GM12878 (cell line): ENCODE data around the gene STPG3. TPM values are rescaled to one million over a fixed set of nuclear protein-coding genes. Genes with fewer than 3 reads are reported as not detected.

Experiments
- ATAC-seq: fragments of 200-7000 bp; cut with Tn5 transposase; 3 replicates; pipeline ENCODE4 v1.9.1; 2020; ENCODE audit warnings: mild to moderate bottlenecking, moderate library complexity
- BruUV-seq: library from RNA; stranded (reverse); fragments of 400-500 nt; replicated peaks from 2 replicates; lab custom pipeline; 2021; lab: Mats Ljungman, UMichigan
- CTCF ChIA-PET: fragments of 300-600 bp; sonication (Branson Sonifier 250); formaldehyde crosslinking; extraction: SDS; loops from one replicate; lab custom pipeline; 2021; ENCODE audit warnings: inconsistent platforms; lab: Yijun Ruan, JAX
- POLR2A ChIA-PET: fragments of 350-600 bp; formaldehyde crosslinking; extraction: SDS; loops from one replicate; lab custom pipeline; 2021; ENCODE audit warnings: inconsistent platforms; lab: Charles Lee
- RAD21 ChIA-PET: fragments of 300-600 bp; sonication (Branson Sonifier 250); formaldehyde crosslinking; loops from one replicate; lab custom pipeline; 2023; ENCODE audit warnings: antibody characterized with exemption; ENCODE audit not compliant: unreplicated experiment; lab: Charles Lee
- SMC1A ChIA-PET: fragments of 300-600 bp; sonication (Branson Sonifier 250); formaldehyde crosslinking; loops from one replicate; lab custom pipeline; 2023; ENCODE audit not compliant: unreplicated experiment, uncharacterized antibody; lab: Charles Lee
- DNase-seq: peaks from one replicate; pipeline ENCODE4 v3.0.0-alpha.2; 2011; ENCODE audit warnings: low read depth, low spot score
- FAIRE-seq: peaks from 3 replicates; lab custom pipeline; 2011; peaks lifted over from hg19 to GRCh38; lab: Jason Lieb, UNC
- H2AFZ ChIP-seq: 2 replicates; pipeline ENCODE4 v1.6.0; 2011; ENCODE audit warnings: low read depth, low read length, control low read depth; ENCODE audit not compliant: control insufficient read depth
- H3K27ac ChIP-seq: 2 replicates; pipeline ENCODE4 v1.5.1; 2011; ENCODE audit warnings: control low read depth; ENCODE audit not compliant: control insufficient read depth, insufficient read depth
- H3K27me3 ChIP-seq, 2 experiments: replicated peaks in 1 of 2; 2 replicates each; pipeline versions ENCODE4 v1.6.0 to v1.6.1; 2011; ENCODE audit warnings: low read length in 1 of 2; ENCODE audit not compliant: control insufficient read depth in 2 of 2, insufficient read depth in 2 of 2
- H3K36me3 ChIP-seq, 2 experiments: 2 replicates each; pipeline ENCODE4 v1.5.1; 2011; ENCODE audit warnings: low read length in 1 of 2; ENCODE audit not compliant: control insufficient read depth in 2 of 2, insufficient read depth in 2 of 2
- H3K4me1 ChIP-seq: 2 replicates; pipeline ENCODE4 v1.6.1; 2011; ENCODE audit warnings: mild to moderate bottlenecking, low read length, moderate library complexity, mixed read lengths; ENCODE audit not compliant: control insufficient read depth, insufficient read depth
- H3K4me2 ChIP-seq: 2 replicates; pipeline ENCODE4 v1.6.0; 2011; ENCODE audit warnings: control low read depth; ENCODE audit not compliant: control insufficient read depth, insufficient read depth
- H3K4me3 ChIP-seq: fragments of 200-600 bp; sonication (generic); 2 replicates; pipeline ENCODE4 v1.5.1; 2016
- H3K79me2 ChIP-seq: 2 replicates; pipeline ENCODE4 v1.6.0; 2011; ENCODE audit warnings: low read length; ENCODE audit not compliant: control insufficient read depth, insufficient read depth
- H3K9ac ChIP-seq: 2 replicates; pipeline ENCODE4 v1.8.0; 2011; ENCODE audit warnings: low read length, control low read depth, mixed read lengths; ENCODE audit not compliant: control insufficient read depth, insufficient read depth
- H3K9me3 ChIP-seq: replicated peaks from 3 replicates; pipeline ENCODE4 v1.5.1; 2011; ENCODE audit warnings: mild to moderate bottlenecking, low read length; ENCODE audit not compliant: control insufficient read depth, insufficient read depth
- H4K20me1 ChIP-seq: 2 replicates; pipeline ENCODE4 v1.6.0; 2011; ENCODE audit not compliant: control insufficient read depth, insufficient read depth
- E2F8 ChIP-seq: fragments of 450-650 bp; IDR thresholded peaks from 2 replicates; pipeline ENCODE4 v1.6.1; 2018; ENCODE audit warnings: mild to moderate bottlenecking, low read depth, moderate library complexity; ENCODE audit not compliant: partially characterized antibody
- EZH2 ChIP-seq: IDR thresholded peaks from 2 replicates; pipeline ENCODE4 v1.6.1; 2012; ENCODE audit warnings: low read depth, mild to moderate bottlenecking, control low read depth, inconsistent platforms, low read length, borderline replicate concordance; ENCODE audit not compliant: control insufficient read depth
- USF1 ChIP-seq: IDR thresholded peaks from 2 replicates; pipeline ENCODE4 v1.6.1; 2011; ENCODE audit warnings: borderline replicate concordance, low read depth, mild to moderate bottlenecking, moderate library complexity, mixed read lengths, low read length; ENCODE audit not compliant: insufficient read depth; ENCODE audit errors: extremely low read length
- ZNF687 ChIP-seq: fragments of 450-650 bp; IDR thresholded peaks from 2 replicates; pipeline ENCODE4 v1.6.1; 2017; ENCODE audit warnings: mild to moderate bottlenecking, moderate library complexity
- WGBS: methylation state at CpG from one replicate; pipeline ENCODE4 v1.1.6; 2016; ENCODE audit warnings: low lambda C conversion rate; ENCODE audit not compliant: insufficient replicate concordance, insufficient coverage; ENCODE audit errors: missing lambda C conversion rate; 5-methylcytosine and 5-hydroxymethylcytosine counted together
- in situ Hi-C: fragments of 300-500 bp; cut with MboI; formaldehyde crosslinking; loops from 9 replicates; pipeline ENCODE4 v1.14.3; 2018; ENCODE audit warnings: mixed read lengths
- intact Hi-C: fragments of 100-400 bp; cut with micrococcal nuclease; formaldehyde crosslinking; loops from one replicate; pipeline ENCODE4 v1.14.2; 2022; ENCODE audit not compliant: unreplicated experiment
- polyA plus RNA-seq, 11 experiments: library from polyadenylated mRNA; depleted of rRNA in 4 of 11; unstranded in 6 of 11; stranded (reverse) in 5 of 11; fragments of >200 nt; fragmentation: Nextera tagmentation in 4 of 11; fragmentation: Illumina TruSeq in 1 of 11; extraction: Ambion mirVana in 4 of 11; extraction: Trizol in 1 of 11; gene quantifications; 1 replicate in 1 of 11; 2 replicates in 10 of 11; pipeline versions ENCODE4 v1.2.1 to v1.2.3, GENCODE V29; 2011 to 2016; ENCODE audit warnings: inconsistent platforms in 2 of 11, missing spikeins in 2 of 11, low read depth in 1 of 11
- total RNA-seq, 4 experiments: library from RNA; depleted of rRNA in 3 of 4; stranded (reverse); fragments of >200 nt in 3 of 4; fragmentation: Illumina TruSeq in 1 of 4; extraction: Trizol in 1 of 4; gene quantifications; 2 replicates each; pipeline versions ENCODE4 v1.2.1 to v1.2.3, GENCODE V29; 2013 to 2021

The STPG3 gene
- total and polyA plus RNA-seq, 10 of the 15 experiments (the other 5 are each of a cell fraction or from before 2014, with no cell fraction given) = not detected

GRCh38 chr9:137275203-137275587 lies 24.1 kb downstream of the STPG3 start (continued):
- TF ChIP-seq ZNF687 (no peak), EZH2 (no peak)

- H3K27ac ChIP-seq = no peak overlapping the region; the same call in 1 of the 2 replicates
- no TSS peak for BruUV-seq
- no peak overlapping the region for H3K4me3 ChIP-seq
- ATAC-seq (no peak), FAIRE-seq (no peak), DNase-seq (no peak)
- WGBS = 68% methylated on average over 24 of the region's 24 CpGs
- peaks cover 19% of the 10 kb centered on the region for H3K79me2 ChIP-seq
- ChIA-PET POLR2A (interaction anchor here (2.5 kb wide), 1 partner anchor 35 kb away, joined by 14 read pairs; the partner anchor contains the start of gene TUBB4B), CTCF (interaction anchor here (0.9 to 1.4 kb wide), 5 partner anchors 20 to 246 kb away, joined by 3 to 5 read pairs (median 3); partner anchors contain the start of genes EXD3 and NOXA1), SMC1A (interaction anchor here (1.0 kb wide), 1 partner anchor 11 kb away, joined by 3 read pairs; no protein-coding TSS in a partner anchor), RAD21 (interaction anchor here (1.4 kb wide), 1 partner anchor 26 kb away, joined by 3 read pairs; the partner anchor contains the start of gene NRARP)
- in situ Hi-C loops = no loop called here
- H3K4me1 ChIP-seq = peaks cover 36% of the 10 kb centered on the region
- no peak overlapping the region for H3K9ac ChIP-seq
- intact Hi-C loops = no loop called here
- no peak overlapping the region for H2AFZ ChIP-seq
- H4K20me1 ChIP-seq = no peaks in the 10 kb centered on the region
- no peak overlapping the region; the same call in 1 of the 2 replicates for H3K4me2 ChIP-seq
- H3K36me3 ChIP-seq = peaks cover 1 to 3% of the 10 kb centered on the region in 2 experiments; a peak in 3 of 4 replicates
- H3K27me3 ChIP-seq = no peaks in the 10 kb centered on the region
- H3K9me3 ChIP-seq = no peaks in the 10 kb centered on the region
- TF ChIP-seq ZNF687 (no peak), E2F8 (no peak), USF1 (no peak)
Observed at GRCh38 chr9:137275588-137276472, 24.7 kb downstream of the STPG3 start.
